ACC112 (cell line): Measurements from ENCODE around the gene PPFIA4.

Experiments
- H2AFZ ChIP-seq: fragments of 200-600 bp; sonication (generic); one replicate; pipeline ENCODE4 v1.6.0; 2017; ENCODE audit warnings: antibody characterized with exemption, low read length; ENCODE audit not compliant: unreplicated experiment
- H3K27ac ChIP-seq: fragments of 200-600 bp; sonication (generic); 2 replicates; pipeline ENCODE4 v1.5.1; 2014; ENCODE audit warnings: low read depth, mild to moderate bottlenecking, antibody characterized with exemption, low read length, moderate library complexity
- H3K27me3 ChIP-seq: fragments of 200-600 bp; sonication (generic); 2 replicates; pipeline ENCODE4 v1.6.1; 2014; ENCODE audit warnings: mild to moderate bottlenecking, antibody characterized with exemption, low read length, moderate library complexity, mixed read lengths; ENCODE audit not compliant: insufficient read depth
- H3K36me3 ChIP-seq: fragments of 200-600 bp; sonication (generic); 2 replicates; pipeline ENCODE4 v1.6.1; 2016; ENCODE audit warnings: mild to moderate bottlenecking, antibody characterized with exemption, low read length, moderate library complexity, mixed read lengths; ENCODE audit not compliant: insufficient read depth
- H3K4me1 ChIP-seq: fragments of 200-600 bp; sonication (generic); one replicate; pipeline ENCODE4 v1.6.1; 2016; ENCODE audit warnings: low read length, mixed read lengths; ENCODE audit not compliant: insufficient read depth, unreplicated experiment, control insufficient read depth
- H3K4me3 ChIP-seq: fragments of 200-600 bp; sonication (generic); 2 replicates; pipeline ENCODE4 v1.5.1; 2014; ENCODE audit warnings: mild to moderate bottlenecking, low read depth, low read length
- H3K79me2 ChIP-seq: fragments of 200-600 bp; sonication (generic); one replicate; pipeline ENCODE4 v1.6.0; 2016; ENCODE audit warnings: low read length; ENCODE audit not compliant: control insufficient read depth, unreplicated experiment, insufficient read depth

Gene PPFIA4

DNA sequence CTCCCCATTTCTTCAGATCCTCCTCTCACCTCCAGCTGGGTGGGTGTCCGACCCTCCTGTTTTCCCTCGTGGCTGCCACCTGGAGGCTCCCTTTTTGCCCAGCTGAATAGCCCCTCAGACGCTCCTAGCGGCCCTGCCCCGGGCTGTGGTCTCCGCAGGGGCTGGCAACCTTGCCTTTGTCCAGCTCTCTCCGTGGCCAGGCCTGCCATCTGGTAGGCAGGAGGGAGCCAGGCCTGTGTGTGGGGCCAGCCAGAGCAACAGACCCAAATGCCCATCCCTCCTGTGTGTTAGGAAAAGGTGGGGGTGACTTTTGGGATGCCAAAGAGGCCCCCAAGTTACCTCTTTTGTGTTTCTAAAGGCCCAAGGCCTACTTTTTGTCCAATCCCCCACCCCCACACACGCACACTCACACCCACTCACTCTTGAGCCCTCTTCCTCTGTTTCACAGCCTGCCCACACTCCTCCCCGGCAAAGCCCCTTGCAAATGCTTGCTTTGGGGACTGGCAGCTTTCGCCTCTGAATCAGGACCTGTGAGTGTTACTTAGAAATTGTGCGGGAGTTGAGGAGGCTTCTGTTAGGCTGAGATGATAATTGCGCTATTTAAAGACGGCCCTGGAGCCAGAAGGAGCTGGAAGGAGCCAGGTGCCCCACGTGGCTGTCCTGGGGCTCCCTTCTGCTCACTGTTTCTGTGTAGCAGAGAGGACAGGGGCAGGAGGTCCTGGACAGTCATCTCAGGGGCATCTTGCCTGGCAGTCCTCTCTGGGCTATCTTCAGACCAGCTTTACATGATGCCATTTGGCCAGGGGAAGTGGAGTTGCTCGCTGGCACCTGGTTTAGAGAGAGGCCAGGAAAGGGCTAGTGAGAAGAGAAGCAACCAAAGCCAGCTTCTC lies 9.1 kb downstream of the PPFIA4 start:
- Histone ChIP-seq H3K27ac (no peak overlapping the region), H3K36me3 (peaks cover 4% of the 10 kb centered on the region; the same call in 1 of the 2 replicates), H3K79me2 (no peaks in the 10 kb centered on the region), H3K4me1 (peaks cover 21% of the 10 kb centered on the region), H3K27me3 (no peaks in the 10 kb centered on the region), H3K4me3 (no peak overlapping the region), H2AFZ (no peak overlapping the region)

DNA sequence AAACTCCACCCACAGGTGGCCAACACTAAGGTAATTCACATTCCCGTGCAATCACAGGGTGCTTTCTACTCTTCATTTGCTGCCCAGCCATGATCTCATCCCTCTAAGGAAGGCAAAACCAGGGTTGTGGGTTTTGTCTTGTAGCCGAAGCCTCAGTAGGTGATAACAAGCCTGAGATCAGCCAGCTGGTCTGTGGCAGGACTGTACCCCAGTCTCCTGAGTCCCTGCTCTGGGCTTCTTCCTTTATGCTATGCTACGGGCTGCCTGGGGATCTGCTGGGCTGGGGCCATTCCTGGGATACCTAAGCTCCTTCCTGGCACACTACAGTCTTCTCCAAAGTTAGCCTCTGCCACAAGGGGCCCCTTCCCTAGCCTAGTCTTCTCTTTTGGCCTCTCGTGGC lies 9.8 kb downstream of the PPFIA4 start:
- H3K27me3 ChIP-seq = no peaks in the 10 kb centered on the region
- no peak overlapping the region for H3K27ac ChIP-seq
- peaks cover 4% of the 10 kb centered on the region; the same call in 1 of the 2 replicates for H3K36me3 ChIP-seq
- no peaks in the 10 kb centered on the region for H3K79me2 ChIP-seq
- no peak overlapping the region for H2AFZ ChIP-seq
- H3K4me3 ChIP-seq = no peak overlapping the region
- peaks cover 21% of the 10 kb centered on the region for H3K4me1 ChIP-seq

DNA sequence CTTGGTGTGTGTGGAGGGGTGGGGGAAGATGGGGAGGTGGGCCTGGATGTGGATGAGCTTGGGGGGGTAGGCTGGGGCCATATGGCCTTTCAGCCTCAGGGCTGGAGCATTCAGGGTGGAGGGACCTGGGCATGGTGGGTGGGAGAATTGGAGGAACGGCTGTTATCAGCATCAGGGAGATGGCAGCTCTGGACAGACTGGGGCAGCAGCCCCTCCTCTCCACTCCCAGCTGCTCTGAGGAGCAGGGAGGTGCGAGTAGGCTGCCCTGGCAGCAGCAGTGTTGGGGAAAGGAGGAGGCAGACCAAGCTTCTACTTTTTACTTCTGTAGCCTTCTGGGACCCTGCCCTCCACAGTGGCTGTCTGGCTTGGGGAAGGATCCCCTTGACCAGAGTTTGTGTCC lies 10.2 kb downstream of the PPFIA4 start:
- Histone ChIP-seq H2AFZ (no peak overlapping the region), H3K27ac (no peak overlapping the region), H3K4me3 (no peak overlapping the region), H3K36me3 (peaks cover 4% of the 10 kb centered on the region; the same call in 1 of the 2 replicates), H3K4me1 (peaks cover 21% of the 10 kb centered on the region), H3K79me2 (no peaks in the 10 kb centered on the region), H3K27me3 (no peaks in the 10 kb centered on the region)

DNA sequence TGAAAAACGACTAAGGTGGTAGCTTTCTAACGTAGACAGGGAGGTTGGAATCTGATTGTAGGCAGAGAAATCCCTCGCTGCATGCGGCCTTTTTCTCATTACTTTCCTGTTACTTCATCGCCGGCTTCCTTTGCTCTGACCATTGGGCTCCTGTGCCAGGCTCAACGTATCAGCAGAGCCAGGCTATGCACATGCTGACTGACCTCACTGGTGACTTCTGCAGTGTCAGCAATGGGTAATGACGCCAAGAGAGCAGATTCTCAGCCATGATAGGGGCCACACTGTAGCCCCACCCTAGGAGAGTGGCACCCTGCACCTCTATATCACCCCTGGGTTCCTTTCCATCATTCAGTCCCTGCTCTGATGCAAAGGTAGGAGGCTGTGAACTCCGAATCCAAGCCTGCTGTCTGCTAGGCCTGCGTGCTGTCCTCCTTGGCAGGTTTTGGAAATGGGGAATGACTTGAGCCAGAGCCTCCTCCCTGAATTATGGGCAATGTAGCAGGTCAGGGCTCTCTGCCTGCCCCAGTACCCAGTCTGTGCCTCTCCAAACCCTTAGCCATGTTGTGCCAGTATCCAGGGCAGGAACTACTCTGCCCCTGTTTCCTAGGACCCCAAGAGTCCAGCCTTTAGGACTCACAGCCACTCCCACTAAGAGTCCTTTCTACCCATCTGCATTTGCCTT lies 11.4 kb downstream of the PPFIA4 start:
- Histone ChIP-seq H3K27me3 (no peaks in the 10 kb centered on the region), H2AFZ (no peak overlapping the region), H3K27ac (no peak overlapping the region), H3K79me2 (peaks cover 3% of the 10 kb centered on the region), H3K4me3 (no peak overlapping the region), H3K36me3 (peaks cover 4% of the 10 kb centered on the region; the same call in 1 of the 2 replicates), H3K4me1 (peaks cover 27% of the 10 kb centered on the region)

DNA sequence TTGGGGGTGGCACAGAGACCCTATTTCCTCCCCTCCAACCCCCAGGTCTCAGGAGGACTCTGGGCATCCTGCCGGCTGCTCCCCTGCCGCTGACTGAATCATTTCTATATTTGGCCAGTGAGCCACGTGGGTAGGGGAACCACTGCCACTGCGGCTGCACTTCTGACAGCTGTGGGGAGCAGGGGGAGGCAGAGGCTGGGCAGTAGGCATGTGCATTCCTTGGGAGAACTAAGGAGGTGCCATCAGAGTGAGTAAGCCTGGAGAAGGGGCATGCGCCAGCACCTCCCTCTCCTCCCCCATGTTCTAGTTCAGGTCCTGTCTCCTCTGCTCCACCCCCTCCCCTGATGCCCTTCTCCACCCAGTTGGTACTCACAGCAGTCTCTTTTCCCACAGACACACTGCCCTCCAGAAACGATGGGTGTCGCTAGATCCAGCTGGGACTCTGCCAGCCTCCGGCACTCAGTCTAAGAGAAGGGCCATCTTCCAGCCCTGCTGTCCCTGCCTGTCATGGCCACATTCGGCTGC lies 12.0 kb downstream of the PPFIA4 start:
- no peak overlapping the region for H3K27ac ChIP-seq
- H3K4me3 ChIP-seq = no peak overlapping the region
- peaks cover 3% of the 10 kb centered on the region for H3K79me2 ChIP-seq
- H3K27me3 ChIP-seq = no peaks in the 10 kb centered on the region
- H3K4me1 ChIP-seq = peaks cover 27% of the 10 kb centered on the region
- no peak overlapping the region for H2AFZ ChIP-seq
- peaks cover 4% of the 10 kb centered on the region; the same call in 1 of the 2 replicates for H3K36me3 ChIP-seq

DNA sequence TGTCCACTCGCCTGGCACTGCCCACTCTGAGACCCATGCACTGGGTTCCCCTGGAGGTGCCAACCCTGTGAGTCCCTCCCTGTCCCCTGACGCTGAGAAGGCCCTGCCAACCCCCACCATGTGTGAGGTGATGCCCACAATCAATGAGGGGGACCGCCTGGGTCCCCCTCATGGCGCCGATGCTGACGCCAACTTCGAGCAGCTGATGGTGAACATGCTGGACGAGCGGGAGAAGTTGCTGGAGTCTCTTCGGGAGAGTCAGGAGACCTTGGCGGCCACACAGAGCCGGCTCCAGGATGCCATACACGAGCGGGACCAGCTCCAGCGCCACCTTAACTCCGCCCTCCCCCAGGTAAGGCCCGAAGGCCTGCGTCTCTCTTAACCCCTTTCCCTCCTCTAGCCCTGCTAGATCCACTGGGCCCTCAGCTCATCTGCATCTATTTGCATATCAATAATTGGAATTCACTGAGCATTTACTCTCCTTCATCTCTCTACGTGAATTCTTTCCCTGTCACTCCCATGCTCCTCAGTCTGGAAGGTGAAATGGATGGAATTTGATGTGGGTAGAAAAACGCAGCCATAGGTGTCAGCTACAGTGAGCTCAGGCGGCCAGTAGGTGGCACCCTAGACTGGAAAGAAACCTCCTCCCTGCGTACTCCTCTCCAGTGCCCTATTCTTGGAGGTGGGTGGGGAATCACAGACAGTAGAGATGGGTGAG lies 12.8 kb downstream of the PPFIA4 start:
- Histone ChIP-seq H3K79me2 (peaks cover 3% of the 10 kb centered on the region), H2AFZ (no peak overlapping the region), H3K4me1 (peaks cover 27% of the 10 kb centered on the region), H3K27me3 (no peaks in the 10 kb centered on the region), H3K4me3 (no peak overlapping the region), H3K27ac (no peak overlapping the region), H3K36me3 (peaks cover 4% of the 10 kb centered on the region; the same call in 1 of the 2 replicates)

DNA sequence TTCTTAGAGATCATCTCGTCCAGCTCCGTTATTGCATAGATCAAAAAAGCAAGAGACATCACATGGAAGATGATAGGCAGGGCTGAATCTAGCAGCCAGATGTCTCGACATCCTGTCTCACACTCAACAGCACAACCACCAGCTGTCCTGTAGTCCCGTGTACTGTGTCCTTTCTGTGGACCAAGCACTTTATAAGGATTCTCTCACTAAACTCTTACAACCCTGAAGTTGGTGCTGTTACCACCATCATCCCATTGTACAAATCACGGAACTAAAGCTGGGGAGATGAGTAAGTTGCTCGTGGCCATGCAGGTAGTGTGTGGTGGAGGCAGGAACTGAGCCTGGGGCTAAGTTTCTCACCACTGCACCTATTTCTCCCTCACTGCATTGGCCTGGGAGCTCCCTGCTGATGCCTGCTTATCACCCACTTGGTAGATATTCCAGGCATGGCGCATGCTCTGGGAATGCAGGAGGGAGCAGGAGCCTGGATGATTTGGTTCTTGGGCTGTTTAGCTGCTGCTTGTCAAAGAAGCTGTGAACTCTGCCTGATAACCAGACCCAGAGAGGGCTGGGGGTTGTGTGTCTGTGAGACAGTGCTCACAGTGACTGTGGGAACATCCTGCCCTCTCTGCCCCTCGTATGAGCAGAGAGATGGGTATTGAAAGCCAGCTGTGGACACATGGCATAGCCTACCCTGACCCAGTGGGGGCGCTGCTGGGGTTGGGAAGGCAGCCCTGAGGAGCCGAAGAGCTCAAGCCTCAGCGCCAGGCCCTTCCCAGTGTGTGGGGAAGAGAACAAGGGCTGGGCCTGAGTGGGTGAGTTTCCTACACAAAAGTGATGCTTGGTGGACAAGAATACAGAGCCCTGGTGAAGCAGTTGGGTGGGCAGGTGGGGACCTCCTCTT lies 13.6 kb downstream of the PPFIA4 start:
- Histone ChIP-seq H3K27ac (no peak overlapping the region), H3K79me2 (peaks cover 3% of the 10 kb centered on the region), H3K4me3 (no peak overlapping the region), H3K27me3 (no peaks in the 10 kb centered on the region), H2AFZ (no peak overlapping the region), H3K4me1 (peaks cover 27% of the 10 kb centered on the region), H3K36me3 (peaks cover 4% of the 10 kb centered on the region; the same call in 1 of the 2 replicates)

DNA sequence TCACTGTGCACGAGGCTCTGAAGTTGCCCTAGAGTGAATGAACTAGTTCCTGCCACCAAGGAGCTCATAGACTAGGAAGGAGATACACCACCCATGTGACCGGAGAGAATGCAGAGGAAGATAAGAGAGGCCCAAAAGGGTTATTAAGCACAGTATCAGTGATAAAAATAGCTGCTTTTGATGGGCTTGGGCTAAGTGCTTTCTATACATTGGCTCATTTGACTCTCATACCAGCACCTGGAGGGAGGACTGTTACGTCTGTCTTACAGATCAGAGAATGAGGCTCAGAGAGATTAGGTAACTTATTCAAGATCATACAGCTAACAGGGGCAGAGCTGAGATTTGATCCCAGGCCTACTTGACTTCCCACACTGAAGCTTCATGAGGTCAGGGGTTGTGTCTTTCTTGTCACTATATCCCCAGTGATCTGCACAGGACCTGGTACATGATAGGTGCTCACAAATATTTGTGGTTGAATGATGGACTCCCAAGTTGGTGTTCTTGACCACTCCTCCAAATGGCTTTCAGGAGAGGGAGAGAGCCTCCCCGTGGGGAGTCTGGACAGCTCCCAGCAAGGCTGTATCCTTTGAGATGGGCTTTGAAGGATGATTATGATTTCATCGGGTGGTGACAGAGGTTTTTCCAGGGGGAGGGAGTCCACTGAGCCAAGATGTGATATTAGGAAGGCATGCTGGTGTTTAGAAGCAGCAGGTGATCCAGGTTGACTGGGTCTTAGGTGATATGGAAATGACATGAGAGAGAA lies 14.4 kb downstream of the PPFIA4 start:
- Histone ChIP-seq H3K4me1 (peaks cover 27% of the 10 kb centered on the region), H2AFZ (no peak overlapping the region), H3K79me2 (peaks cover 3% of the 10 kb centered on the region), H3K4me3 (no peak overlapping the region), H3K27me3 (no peaks in the 10 kb centered on the region), H3K36me3 (peaks cover 4% of the 10 kb centered on the region; the same call in 1 of the 2 replicates), H3K27ac (no peak overlapping the region)

DNA sequence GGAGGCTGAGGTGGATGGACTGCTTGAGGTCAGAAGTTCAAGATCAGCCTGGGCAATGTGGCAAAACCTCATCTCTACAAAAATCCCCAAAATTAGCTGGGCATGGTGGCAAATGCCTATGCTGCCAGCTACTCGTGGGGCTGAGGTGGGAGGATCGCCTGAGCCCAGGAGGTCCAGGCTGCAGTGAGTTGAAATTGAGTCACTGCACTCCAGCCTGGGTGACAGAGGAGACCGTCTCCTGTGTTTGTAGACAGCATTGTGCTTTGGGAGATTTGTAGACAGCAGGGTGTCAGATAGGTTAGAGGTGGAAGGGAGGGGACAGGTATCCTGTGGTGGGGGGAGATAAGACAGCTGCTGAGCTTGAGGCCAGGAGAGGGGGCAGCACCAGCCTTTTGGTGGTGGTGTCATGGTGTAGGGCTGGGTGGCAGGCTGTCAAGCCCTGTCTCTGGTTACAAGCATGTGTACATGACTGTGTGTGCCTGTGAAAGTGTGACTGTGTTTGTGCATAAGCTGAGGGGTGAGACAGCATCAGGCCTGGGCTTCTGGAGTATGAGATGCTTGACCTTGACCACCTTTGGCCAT lies 15.2 kb downstream of the PPFIA4 start:
- no peak overlapping the region for H3K27ac ChIP-seq
- H2AFZ ChIP-seq = no peak overlapping the region
- H3K27me3 ChIP-seq = no peaks in the 10 kb centered on the region
- no peak overlapping the region for H3K4me3 ChIP-seq
- peaks cover 3% of the 10 kb centered on the region for H3K79me2 ChIP-seq
- peaks cover 4% of the 10 kb centered on the region; the same call in 1 of the 2 replicates for H3K36me3 ChIP-seq
- H3K4me1 ChIP-seq = peaks cover 32% of the 10 kb centered on the region
